HG02970 (cell line): ENCODE results near the gene CALCR.

Source experiments
- ATAC-seq: cut with Tn5 transposase; IDR thresholded peaks from one replicate; pipeline ENCODE4 v1.9.1; 2021; ENCODE audit warnings: mild to moderate bottlenecking, moderate library complexity, moderate number of reproducible peaks; ENCODE audit not compliant: unreplicated experiment, low FRiP score

The CALCR gene

DNA sequence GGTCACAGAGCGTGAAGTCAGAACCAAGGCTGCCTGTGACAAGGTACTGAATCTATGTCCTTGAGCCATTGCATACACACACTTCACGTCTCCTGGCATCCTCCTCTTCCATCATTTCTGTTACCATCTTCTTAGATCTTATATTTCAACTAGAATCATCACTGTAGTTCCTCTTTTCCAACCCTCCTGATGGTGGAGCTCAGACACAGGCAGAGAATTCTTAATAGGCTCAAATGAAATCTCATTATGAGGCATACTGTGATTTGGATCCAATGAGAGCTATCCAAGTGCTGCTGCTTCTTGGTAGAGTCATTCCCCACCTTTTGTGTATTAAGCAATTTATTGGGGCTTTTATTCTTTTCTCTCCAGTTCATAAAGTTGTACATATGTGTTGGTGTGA lies 113.2 kb downstream of the CALCR start:
- no peak for ATAC-seq

GRCh38 chr7:93453262-93453661 lies 121.3 kb downstream of the CALCR start:
- no peak for ATAC-seq

GRCh38 chr7:93448176-93448575 lies 126.3 kb downstream of the CALCR start:
- ATAC-seq = no peak

DNA sequence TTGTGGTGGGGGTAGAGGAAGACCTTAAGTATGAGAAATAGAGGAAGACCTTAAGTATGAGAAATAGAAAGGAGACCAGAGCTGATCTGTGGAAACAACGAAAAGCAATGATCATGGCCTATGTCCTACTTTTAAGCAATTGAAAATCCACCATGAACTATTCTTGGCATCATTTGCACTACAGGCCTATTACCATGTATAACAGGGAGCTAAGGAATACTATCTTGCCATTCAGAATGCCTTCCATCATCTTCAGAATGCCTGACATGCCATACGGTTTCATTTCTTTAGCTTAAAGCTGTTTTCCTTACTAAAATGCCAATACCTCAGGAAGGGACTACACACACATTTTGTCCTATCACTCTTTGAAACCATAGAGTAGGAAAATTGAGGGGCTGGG lies 127.0 kb downstream of the CALCR start:
- ATAC-seq = no peak

- ATAC-seq = peak; percentile 59
Observed at GRCh38 chr7:93442478-93443224, 131.9 kb downstream of the CALCR start.

DNA sequence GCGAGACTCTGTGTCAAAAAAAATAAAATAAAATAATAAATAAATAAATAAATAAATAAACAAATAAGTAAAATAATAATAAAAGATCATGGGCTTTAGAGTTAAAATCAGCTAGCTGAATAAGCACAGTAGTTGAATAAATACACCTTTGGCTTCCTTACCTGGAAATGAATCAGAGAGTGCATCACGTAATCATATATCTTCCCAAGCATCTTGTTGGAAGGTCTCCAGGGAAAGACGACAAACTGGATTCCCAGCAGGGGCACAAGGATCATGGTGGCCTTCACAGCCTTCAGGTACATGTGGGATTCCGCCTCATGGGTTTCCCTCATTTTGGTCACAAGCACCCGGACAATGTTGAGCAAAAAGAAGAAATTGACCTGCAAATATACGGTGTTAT lies 138.7 kb downstream of the CALCR start:
- no peak for ATAC-seq

DNA sequence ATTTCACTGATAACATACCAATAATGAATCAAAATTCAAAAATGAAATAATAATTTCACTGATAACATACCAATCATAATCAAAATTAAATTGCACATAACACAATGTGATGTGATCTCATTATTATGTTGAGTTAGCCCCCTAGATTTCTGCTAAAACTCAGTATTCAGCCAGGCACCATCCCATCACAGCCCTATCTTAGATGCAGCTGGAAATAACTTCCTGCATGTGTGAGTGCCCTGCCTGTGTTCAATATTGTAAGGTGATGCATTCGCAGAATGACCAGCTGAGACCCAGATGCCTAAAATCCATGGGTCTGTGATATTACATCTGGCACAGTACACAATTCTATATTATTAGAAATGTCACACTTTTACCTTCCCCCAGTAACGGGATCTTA lies 142.4 kb downstream of the CALCR start:
- ATAC-seq = no peak

GRCh38 chr7:93430917-93431588 lies 143.5 kb downstream of the CALCR start:
- ATAC-seq = no peak

- ATAC-seq = no peak
Observed at GRCh38 chr7:93429563-93429962, 145.0 kb downstream of the CALCR start.

GRCh38 chr7:93427107-93427506 lies 147.4 kb downstream of the CALCR start:
- no peak for ATAC-seq

- no peak for ATAC-seq
Observed at GRCh38 chr7:93426155-93426696, 148.3 kb downstream of the CALCR start.

DNA sequence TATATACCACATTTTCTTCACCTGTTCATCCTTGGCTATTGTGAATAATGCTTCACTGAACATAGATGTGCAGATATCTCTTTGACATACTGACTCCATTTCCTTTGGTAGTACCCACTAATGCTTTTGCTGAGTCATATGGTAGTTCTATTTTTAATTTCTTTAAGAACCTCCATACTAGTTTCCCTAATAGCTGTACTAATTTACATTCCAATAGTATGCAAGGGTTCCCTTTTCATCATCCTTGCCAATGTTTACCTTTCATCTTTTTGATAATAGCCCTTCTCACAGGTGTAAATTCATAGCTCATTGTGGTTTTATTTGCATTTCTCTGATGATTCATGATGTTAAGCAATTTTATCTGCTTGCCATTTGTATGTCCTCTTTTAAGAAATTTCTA lies 159.9 kb downstream of the CALCR start:
- ATAC-seq = no peak

DNA sequence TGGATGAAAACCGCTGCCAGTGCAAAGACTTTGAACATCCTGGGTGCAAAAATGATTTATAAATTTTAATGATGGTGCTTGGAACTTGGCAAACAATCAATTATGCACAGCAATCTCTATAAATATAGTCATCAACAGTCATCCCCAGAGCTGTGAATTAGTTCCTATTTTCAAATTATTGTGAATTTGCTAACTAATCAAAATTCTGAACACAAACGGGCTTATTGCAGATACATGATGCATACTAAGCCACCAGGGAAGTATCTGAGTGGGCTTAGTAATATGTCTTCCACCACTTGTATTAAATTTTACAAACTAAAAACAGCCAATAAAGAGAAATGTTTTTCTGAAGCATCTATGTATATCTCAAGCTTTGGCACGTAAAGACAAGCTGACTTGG lies 165.2 kb downstream of the CALCR start:
- ATAC-seq = no peak

DNA sequence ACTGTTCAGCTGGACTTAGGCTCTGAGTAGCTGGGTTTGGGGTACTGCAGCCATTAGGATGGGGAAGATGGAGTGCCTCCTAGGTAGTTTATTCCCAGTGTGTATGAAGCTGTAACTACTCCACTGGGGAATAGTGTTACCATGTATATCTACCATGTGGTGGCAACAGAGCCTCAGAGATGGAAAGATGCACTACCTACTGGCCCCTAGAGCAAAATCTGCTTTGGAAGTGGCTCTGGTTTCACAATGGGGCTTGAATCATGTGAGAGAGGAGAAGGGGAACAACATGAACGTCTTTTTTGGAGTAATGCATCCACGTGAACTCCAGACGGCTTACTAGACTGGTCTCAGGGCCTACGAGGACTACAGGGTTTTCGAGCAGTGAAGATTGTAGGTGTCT lies 167.3 kb downstream of the CALCR start:
- ATAC-seq = no peak

DNA sequence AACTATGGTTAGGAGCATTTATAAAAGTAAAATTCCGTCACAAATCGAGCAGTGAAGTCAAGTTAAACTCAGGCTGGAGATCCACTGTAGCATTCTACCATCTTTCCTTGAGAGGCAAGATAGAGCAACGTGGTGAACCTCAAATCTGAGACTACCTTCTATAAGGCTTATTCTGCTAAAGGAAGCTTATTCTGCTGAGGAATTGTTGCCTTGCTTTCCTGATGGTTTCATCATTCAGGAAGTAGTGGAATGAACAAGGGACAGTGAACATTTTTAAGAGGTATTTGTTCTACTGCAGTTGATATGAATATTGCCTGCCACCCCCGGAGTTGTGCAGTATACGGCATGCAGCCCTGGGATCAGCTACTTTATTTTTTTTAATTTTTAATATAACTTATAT lies 171.6 kb downstream of the CALCR start:
- no peak for ATAC-seq

- no peak for ATAC-seq
Observed at GRCh38 chr7:93399642-93400041, 174.9 kb downstream of the CALCR start.

GRCh38 chr7:93392984-93393383 lies 181.5 kb downstream of the CALCR start:
- ATAC-seq = no peak

DNA sequence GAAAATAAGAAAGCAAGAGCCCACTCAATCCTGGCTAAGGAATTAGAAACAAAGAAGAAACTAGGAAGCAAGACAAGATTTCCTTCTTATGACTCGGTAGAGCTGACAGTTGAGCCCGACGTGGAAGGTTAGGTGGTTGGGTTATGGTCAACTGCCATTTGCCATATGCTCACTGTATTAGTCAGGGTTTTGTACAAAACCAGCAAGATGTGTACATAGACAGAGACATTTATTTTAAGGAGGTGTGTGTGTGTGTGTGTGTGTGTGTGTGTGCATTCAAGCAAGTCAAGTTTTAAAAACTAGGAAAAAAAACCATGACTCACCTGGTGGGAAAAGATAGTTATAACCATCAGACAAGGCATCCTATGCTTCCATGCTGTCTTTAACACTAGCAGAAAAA lies 183.9 kb downstream of the CALCR start:
- ATAC-seq = no peak

- ATAC-seq = no peak
Observed at GRCh38 chr7:93382362-93382761, 192.2 kb downstream of the CALCR start.

- peak; percentile 61 for ATAC-seq
Observed at GRCh38 chr7:93378131-93378760, 196.3 kb downstream of the CALCR start.

DNA sequence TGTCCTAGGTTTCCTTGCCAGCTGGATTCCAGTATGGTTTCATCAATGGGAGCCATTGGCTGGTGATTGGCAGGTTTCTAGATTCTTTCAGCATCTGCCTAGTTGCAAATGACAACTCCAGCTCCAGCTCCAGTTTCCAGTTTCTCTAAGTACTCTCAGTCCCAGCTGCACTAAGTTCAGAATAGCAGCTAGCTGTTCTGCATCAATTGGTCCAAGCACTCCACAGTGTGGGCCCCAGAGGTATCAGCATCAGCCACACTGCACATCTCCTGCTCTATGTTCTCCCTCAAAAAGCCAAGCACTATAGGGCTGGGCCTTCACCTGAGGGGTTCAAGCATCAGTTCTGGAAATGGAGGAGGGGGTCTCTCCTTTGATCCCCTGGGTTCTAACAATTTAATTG lies 198.9 kb downstream of the CALCR start:
- no peak for ATAC-seq
